Nephron (organoid): ENCODE results near the gene EFEMP1.

ENCODE experiments used
- H3K27ac Mint-ChIP-seq, 3 experiments: 2 replicates each; pipeline ENCODE4 v1.8.0; 2020; ENCODE audit warnings: mixed read lengths in 3 of 3, mild to moderate bottlenecking in 2 of 3, moderate library complexity in 1 of 3
- H3K27me3 Mint-ChIP-seq: 2 replicates; pipeline ENCODE4 v1.8.0; 2021; ENCODE audit warnings: low read depth, mild to moderate bottlenecking, moderate library complexity, mixed read lengths
- H3K36me3 Mint-ChIP-seq: 2 replicates; pipeline ENCODE4 v1.8.0; 2020; ENCODE audit warnings: low read depth, mixed read lengths
- H3K4me1 Mint-ChIP-seq: 2 replicates; pipeline ENCODE4 v1.8.0; 2020; ENCODE audit warnings: mixed read lengths
- H3K4me3 Mint-ChIP-seq, 3 experiments: 2 replicates each; pipeline ENCODE4 v1.8.0; 2020; ENCODE audit warnings: mild to moderate bottlenecking in 3 of 3, mixed read lengths in 3 of 3, moderate library complexity in 2 of 3
- H3K9me3 Mint-ChIP-seq: 2 replicates; pipeline ENCODE4 v1.8.0; 2020; ENCODE audit warnings: mixed read lengths
- TF ChIP-seq, protein P1 (sequence below), 3 experiments: fragments of 200-600 bp; sonication (generic); IDR thresholded peaks; one replicate each; pipeline ENCODE4 v1.5.0; 2021; ENCODE audit warnings: antibody characterized with exemption in 3 of 3; ENCODE audit not compliant: unreplicated experiment in 3 of 3

The EFEMP1 gene

DNA sequence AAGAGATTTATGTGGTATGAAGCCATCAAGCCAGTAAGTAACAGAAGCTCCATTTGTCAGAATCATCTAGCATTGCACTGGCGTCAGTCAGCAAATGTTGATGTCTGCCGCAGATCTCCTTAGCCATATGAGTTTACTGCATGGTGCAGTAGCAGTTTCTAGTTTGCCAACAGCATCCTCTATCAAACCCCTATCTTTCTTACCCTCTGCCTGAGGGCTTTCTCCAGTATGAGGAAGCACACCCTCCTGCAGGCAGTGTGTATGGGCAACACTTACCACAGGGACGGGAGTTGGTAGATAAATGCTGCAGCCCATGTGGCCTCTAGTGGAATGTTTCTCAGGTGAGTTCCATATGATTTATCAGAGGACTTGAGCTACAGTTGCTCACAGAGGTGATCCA lies 63.7 kb downstream of the EFEMP1 start:
- TF ChIP-seq, protein P1, sequence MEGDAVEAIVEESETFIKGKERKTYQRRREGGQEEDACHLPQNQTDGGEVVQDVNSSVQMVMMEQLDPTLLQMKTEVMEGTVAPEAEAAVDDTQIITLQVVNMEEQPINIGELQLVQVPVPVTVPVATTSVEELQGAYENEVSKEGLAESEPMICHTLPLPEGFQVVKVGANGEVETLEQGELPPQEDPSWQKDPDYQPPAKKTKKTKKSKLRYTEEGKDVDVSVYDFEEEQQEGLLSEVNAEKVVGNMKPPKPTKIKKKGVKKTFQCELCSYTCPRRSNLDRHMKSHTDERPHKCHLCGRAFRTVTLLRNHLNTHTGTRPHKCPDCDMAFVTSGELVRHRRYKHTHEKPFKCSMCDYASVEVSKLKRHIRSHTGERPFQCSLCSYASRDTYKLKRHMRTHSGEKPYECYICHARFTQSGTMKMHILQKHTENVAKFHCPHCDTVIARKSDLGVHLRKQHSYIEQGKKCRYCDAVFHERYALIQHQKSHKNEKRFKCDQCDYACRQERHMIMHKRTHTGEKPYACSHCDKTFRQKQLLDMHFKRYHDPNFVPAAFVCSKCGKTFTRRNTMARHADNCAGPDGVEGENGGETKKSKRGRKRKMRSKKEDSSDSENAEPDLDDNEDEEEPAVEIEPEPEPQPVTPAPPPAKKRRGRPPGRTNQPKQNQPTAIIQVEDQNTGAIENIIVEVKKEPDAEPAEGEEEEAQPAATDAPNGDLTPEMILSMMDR (IDR thresholded peaks at IDR 0.05; ENCODE audit: unreplicated experiment in 3 of 3) = no peak
- Mint-ChIP-seq H3K4me1 (peaks cover 5% of the 10 kb centered on the region), H3K9me3 (no peaks in the 10 kb centered on the region), H3K36me3 (no peaks in the 10 kb centered on the region), H3K4me3 (no peak overlapping the region), H3K27me3 (no peaks in the 10 kb centered on the region), H3K27ac (no peak overlapping the region)

DNA sequence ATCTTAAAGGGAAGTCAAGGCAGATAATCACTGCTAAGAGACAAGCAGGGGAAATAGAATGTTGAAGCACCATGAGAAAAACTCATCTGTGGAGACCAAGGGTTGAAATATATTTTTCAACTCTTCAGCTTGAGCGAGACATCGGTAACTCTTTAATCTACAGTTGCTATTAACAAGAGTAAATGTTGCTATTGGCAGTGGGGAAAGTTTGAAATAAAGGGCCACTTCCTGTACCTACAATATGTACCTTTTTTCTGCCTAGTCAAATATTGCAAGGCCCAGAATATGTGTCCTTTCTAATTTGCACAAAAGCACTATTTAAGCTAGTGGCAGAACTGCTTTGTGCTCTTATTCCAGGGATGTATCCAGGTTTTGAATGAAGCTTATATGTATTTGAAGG lies 65.8 kb downstream of the EFEMP1 start:
- Mint-ChIP-seq H3K27me3 (no peaks in the 10 kb centered on the region), H3K4me3 (no peak overlapping the region), H3K9me3 (no peaks in the 10 kb centered on the region), H3K36me3 (no peaks in the 10 kb centered on the region), H3K27ac (no peak overlapping the region), H3K4me1 (peaks cover 5% of the 10 kb centered on the region)
- TF ChIP-seq, protein P1 (IDR thresholded peaks at IDR 0.05; ENCODE audit: unreplicated experiment in 3 of 3) = no peak

DNA sequence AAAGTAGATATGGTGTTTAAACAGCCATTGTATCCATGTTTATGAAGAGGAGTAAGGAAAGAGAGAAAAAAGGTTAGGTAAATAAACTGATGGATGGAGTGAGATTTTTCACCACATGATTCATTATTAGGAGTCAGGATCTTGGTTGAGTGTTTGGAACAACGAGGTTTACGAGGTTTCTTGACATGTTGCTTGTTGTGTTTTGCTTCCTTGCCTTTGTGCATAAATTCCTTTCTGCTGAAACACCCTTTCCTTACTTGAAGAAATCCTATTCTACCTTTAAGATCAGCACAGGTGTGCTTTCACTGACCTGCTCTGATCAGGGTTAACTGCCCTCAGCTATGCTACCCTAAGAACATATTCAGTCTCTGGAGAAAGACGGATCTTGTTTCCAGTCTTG lies 66.6 kb downstream of the EFEMP1 start:
- Mint-ChIP-seq H3K27ac (no peak overlapping the region), H3K4me1 (peaks cover 5% of the 10 kb centered on the region), H3K4me3 (no peak overlapping the region), H3K27me3 (no peaks in the 10 kb centered on the region), H3K9me3 (peaks cover 2% of the 10 kb centered on the region), H3K36me3 (no peaks in the 10 kb centered on the region)
- TF ChIP-seq, protein P1 (IDR thresholded peaks at IDR 0.05; ENCODE audit: unreplicated experiment in 3 of 3) = no peak

- peaks cover 9% of the 10 kb centered on the region for H3K9me3 Mint-ChIP-seq
- TF ChIP-seq, protein P1 (IDR thresholded peaks at IDR 0.05; ENCODE audit: unreplicated experiment in 3 of 3) = no peak
- no peak overlapping the region for H3K4me3 Mint-ChIP-seq
- no peaks in the 10 kb centered on the region for H3K36me3 Mint-ChIP-seq
- H3K27ac Mint-ChIP-seq = no peak overlapping the region
- no peaks in the 10 kb centered on the region for H3K4me1 Mint-ChIP-seq
- H3K27me3 Mint-ChIP-seq = no peaks in the 10 kb centered on the region
Measured at GRCh38 chr2:55848096-55848495, 75.5 kb downstream of the EFEMP1 start.

DNA sequence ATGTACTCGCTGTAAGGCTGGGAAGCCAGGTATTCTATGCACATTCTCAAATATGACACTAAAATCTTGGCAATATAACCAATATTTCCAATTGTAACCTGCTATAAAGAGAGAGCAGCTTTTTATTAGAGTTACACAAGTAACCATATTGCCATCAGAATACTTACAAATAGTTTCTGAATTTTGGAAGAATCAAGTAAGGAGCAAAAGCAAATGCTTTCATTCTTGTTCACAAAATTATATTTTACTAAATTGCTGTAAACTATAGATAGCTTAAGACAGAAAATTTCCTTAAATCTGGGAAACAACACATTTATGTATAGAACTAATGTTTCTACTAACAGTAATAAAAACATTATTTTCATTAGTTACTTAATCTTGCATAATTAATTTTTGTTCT lies 77.2 kb downstream of the EFEMP1 start:
- no peaks in the 10 kb centered on the region for H3K4me1 Mint-ChIP-seq
- H3K27me3 Mint-ChIP-seq = no peaks in the 10 kb centered on the region
- H3K9me3 Mint-ChIP-seq = peaks cover 6% of the 10 kb centered on the region
- no peaks in the 10 kb centered on the region for H3K36me3 Mint-ChIP-seq
- no peak overlapping the region for H3K27ac Mint-ChIP-seq
- no peak overlapping the region for H3K4me3 Mint-ChIP-seq
- TF ChIP-seq, protein P1 (IDR thresholded peaks at IDR 0.05; ENCODE audit: unreplicated experiment in 3 of 3) = no peak

DNA sequence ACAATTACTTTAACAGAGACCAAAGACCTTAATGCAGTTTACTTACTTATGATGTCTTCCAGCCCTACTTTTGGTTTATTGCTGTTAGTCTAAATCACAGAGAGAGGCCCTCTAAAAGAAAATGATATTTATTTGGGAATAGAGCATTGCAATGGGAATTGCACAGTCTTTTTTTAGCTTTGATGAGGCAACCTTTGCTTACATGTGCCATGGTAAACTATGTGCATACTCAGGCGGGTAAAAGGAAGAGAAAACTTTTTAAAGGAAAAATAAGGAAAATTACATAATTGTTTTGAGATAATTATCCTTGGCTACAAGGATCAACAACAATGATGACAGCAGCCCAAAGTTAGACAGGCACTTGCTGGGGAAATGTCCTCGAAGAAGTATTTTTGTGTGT lies 78.6 kb downstream of the EFEMP1 start:
- H3K27me3 Mint-ChIP-seq = no peaks in the 10 kb centered on the region
- TF ChIP-seq, protein P1 (IDR thresholded peaks at IDR 0.05; ENCODE audit: unreplicated experiment in 3 of 3) = no peak
- H3K27ac Mint-ChIP-seq = no peak overlapping the region
- no peaks in the 10 kb centered on the region for H3K4me1 Mint-ChIP-seq
- no peaks in the 10 kb centered on the region for H3K36me3 Mint-ChIP-seq
- H3K9me3 Mint-ChIP-seq = peaks cover 6% of the 10 kb centered on the region
- no peak overlapping the region for H3K4me3 Mint-ChIP-seq
